HFFc6 (cell line): ENCODE results near the gene SH3RF3. TPM values are rescaled to one million over a fixed set of nuclear protein-coding genes. Genes with fewer than 3 reads are reported as not detected.

Experiments used
- DNase-seq: peaks from one replicate; pipeline ENCODE4 v3.0.0-alpha.2; 2018
- H3K27ac Mint-ChIP-seq: 2 replicates; pipeline ENCODE4 v1.8.0; 2020; ENCODE audit warnings: mild to moderate bottlenecking, mixed read lengths
- H3K27me3 Mint-ChIP-seq: 2 replicates; pipeline ENCODE4 v1.8.0; 2021; ENCODE audit warnings: mild to moderate bottlenecking, moderate library complexity, mixed read lengths; ENCODE audit not compliant: insufficient read depth
- H3K36me3 Mint-ChIP-seq: 2 replicates; pipeline ENCODE4 v1.8.0; 2021; ENCODE audit warnings: low read depth, mixed read lengths
- H3K4me1 Mint-ChIP-seq: 2 replicates; pipeline ENCODE4 v1.8.0; 2020; ENCODE audit warnings: low read depth, mixed read lengths
- H3K4me3 Mint-ChIP-seq: 2 replicates; pipeline ENCODE4 v1.8.0; 2020; ENCODE audit warnings: mild to moderate bottlenecking, moderate library complexity, mixed read lengths
- H3K9me3 Mint-ChIP-seq: 2 replicates; pipeline ENCODE4 v1.8.0; 2020; ENCODE audit warnings: mild to moderate bottlenecking, mixed read lengths
- CTCF ChIP-seq: fragments of 200-600 bp; sonication (generic); IDR thresholded peaks from 2 replicates; pipeline ENCODE4 v1.5.0; 2021; ENCODE audit warnings: antibody characterized with exemption, mild to moderate bottlenecking
- total RNA-seq, 6 experiments: library from RNA; stranded (reverse); fragmentation: NEBNext Ultra II Directional; extraction: Animal tissue kit (Norgen Biotek cat#: 25700); gene quantifications; 2 replicates in 1 of 6; 3 replicates in 5 of 6; pipeline ENCODE4 v1.2.3, GENCODE V29; 2021

The SH3RF3 gene
- total RNA-seq, 6 experiments from 2014 or later = 2.4 to 4.4 (median 3.7) TPM

GRCh38 chr2:109521233-109522062 lies 392.4 kb downstream of the SH3RF3 start:
- H3K4me1 Mint-ChIP-seq = no peaks in the 10 kb centered on the region
- H3K27ac Mint-ChIP-seq = no peak overlapping the region
- no peak overlapping the region for H3K4me3 Mint-ChIP-seq
- H3K27me3 Mint-ChIP-seq = peaks cover 16% of the 10 kb centered on the region
- H3K9me3 Mint-ChIP-seq = no peaks in the 10 kb centered on the region
- H3K36me3 Mint-ChIP-seq = no peaks in the 10 kb centered on the region
- no peak for TF ChIP-seq CTCF
- no peak for DNase-seq

DNA sequence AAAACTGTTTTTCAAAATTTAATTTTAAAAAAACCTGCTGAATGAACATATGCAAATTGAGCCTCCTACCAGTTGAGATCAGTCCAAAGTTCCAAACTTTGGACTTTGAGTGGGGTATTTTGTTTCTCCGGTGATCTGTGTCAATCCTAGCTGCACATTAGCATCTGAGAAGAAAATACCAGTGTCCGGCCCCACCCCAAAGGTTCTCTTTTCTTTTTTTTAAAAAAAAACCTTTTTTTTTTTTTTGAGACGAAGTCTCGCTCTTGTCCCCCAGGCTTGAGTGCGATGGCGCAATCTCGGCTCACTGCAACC lies 393.0 kb downstream of the SH3RF3 start:
- Mint-ChIP-seq H3K27ac (no peak overlapping the region), H3K27me3 (peaks cover 16% of the 10 kb centered on the region), H3K36me3 (no peaks in the 10 kb centered on the region), H3K4me3 (no peak overlapping the region), H3K4me1 (no peaks in the 10 kb centered on the region), H3K9me3 (no peaks in the 10 kb centered on the region)
- TF ChIP-seq CTCF = no peak
- DNase-seq = no peak

GRCh38 chr2:109523121-109523520 lies 394.1 kb downstream of the SH3RF3 start:
- H3K36me3 Mint-ChIP-seq = no peaks in the 10 kb centered on the region
- no peak overlapping the region for H3K4me3 Mint-ChIP-seq
- no peaks in the 10 kb centered on the region for H3K4me1 Mint-ChIP-seq
- TF ChIP-seq CTCF = no peak
- DNase-seq = no peak
- no peaks in the 10 kb centered on the region for H3K9me3 Mint-ChIP-seq
- peaks cover 18% of the 10 kb centered on the region for H3K27me3 Mint-ChIP-seq
- no peak overlapping the region for H3K27ac Mint-ChIP-seq

DNA sequence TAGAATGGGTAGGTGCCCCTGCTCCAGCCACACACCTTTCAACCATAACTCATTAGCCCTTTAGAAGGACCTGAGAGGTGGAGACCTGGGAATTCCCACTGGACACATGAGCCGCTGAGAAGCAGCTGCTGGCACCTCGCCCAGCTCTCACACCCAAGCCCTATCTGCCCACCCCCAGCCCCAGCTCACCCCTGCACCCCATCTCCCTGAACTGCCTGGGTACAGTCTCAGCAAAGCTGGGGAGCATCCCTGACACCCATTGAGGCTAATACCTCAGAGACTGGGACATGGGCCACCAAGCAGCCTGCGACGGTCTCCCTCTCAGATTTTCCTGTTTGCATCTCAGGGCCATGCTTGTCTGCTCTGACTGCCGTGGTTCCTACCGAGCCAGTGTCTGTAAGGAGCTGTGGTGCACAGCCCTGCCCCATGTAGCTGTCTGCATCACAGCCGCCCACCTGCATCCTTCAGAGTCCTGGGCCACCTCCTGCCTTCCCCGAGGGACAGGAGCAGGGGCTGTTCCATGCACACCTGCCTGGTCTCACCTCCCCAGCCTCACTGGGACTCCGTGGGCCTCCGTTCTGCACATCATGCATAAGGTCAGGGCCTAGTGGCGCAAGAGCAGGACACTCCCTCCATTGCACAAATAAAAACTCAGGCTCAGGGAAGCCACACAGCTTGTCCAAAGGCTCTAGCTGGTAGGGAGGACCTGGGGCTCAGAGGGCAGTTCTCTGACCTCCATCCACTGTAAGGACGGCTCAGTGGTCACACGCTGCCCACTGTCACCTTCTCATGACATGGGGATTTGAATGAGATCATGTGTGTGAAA lies 394.7 kb downstream of the SH3RF3 start:
- Mint-ChIP-seq H3K36me3 (no peaks in the 10 kb centered on the region), H3K4me3 (no peak overlapping the region), H3K27me3 (peaks cover 24% of the 10 kb centered on the region), H3K9me3 (no peaks in the 10 kb centered on the region), H3K4me1 (no peaks in the 10 kb centered on the region), H3K27ac (no peak overlapping the region)
- DNase-seq = no peak
- TF ChIP-seq CTCF = no peak

GRCh38 chr2:109525836-109526235 lies 396.8 kb downstream of the SH3RF3 start:
- DNase-seq = no peak
- H3K27ac Mint-ChIP-seq = no peak overlapping the region
- no peak overlapping the region for H3K4me3 Mint-ChIP-seq
- H3K27me3 Mint-ChIP-seq = peaks cover 36% of the 10 kb centered on the region
- no peaks in the 10 kb centered on the region for H3K9me3 Mint-ChIP-seq
- no peak for TF ChIP-seq CTCF
- H3K36me3 Mint-ChIP-seq = no peaks in the 10 kb centered on the region
- peaks cover 4% of the 10 kb centered on the region; the same call in 1 of the 2 replicates for H3K4me1 Mint-ChIP-seq
